ENCODE results near the gene AGAP1.

DNA sequence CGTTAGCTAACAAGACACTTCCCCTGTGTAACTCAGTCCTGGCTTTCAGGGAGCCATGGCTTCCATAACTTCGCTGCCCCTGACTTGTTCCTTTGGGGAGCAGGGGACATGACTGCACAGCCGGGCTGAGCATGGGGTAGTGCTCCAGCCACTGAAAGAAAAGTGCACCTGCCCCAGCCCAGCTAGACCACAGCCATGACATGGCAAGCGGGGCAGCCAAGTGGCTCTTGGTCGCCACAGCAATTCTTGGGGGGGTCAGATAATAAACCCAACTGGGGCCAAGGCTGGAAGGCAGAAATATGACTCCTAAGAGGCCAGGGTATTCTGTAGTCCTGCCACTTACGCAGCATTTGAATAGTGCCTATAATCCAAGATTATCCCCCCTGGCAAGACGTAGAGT, 385.3 kb downstream of the AGAP1 start:
- TF ChIP-seq, protein P1, sequence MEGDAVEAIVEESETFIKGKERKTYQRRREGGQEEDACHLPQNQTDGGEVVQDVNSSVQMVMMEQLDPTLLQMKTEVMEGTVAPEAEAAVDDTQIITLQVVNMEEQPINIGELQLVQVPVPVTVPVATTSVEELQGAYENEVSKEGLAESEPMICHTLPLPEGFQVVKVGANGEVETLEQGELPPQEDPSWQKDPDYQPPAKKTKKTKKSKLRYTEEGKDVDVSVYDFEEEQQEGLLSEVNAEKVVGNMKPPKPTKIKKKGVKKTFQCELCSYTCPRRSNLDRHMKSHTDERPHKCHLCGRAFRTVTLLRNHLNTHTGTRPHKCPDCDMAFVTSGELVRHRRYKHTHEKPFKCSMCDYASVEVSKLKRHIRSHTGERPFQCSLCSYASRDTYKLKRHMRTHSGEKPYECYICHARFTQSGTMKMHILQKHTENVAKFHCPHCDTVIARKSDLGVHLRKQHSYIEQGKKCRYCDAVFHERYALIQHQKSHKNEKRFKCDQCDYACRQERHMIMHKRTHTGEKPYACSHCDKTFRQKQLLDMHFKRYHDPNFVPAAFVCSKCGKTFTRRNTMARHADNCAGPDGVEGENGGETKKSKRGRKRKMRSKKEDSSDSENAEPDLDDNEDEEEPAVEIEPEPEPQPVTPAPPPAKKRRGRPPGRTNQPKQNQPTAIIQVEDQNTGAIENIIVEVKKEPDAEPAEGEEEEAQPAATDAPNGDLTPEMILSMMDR (IDR thresholded peaks at IDR 0.05), result no peak
- TF ChIP-seq POLR2A (IDR thresholded peaks at IDR 0.05), result no peak

Data from heart left ventricle (tissue), 13 donors.